Adipose tissue (tissue), 3 donors: ENCODE measurements around the gene GABARAPL1. TPM values are rescaled to one million over a fixed set of nuclear protein-coding genes. Genes with fewer than 3 reads are reported as not detected.
"Not testable (repeated sequence)": the region's sequence is repeated elsewhere in the genome, so short reads cannot be mapped to it uniquely, and the experiment has no call there.

Experiments
- H3K27ac ChIP-seq: one replicate; pipeline ENCODE4 v1.5.1; 2013; ENCODE audit warnings: low read depth, low read length
- WGBS, 3 donors: extraction: QIAGEN DNeasy Blood & Tissue Kit; methylation state at CpG; one replicate each; pipeline ENCODE4 v1.1.7; 2013; 5-methylcytosine and 5-hydroxymethylcytosine counted together
- polyA plus RNA-seq, 3 donors: library from polyadenylated mRNA; stranded (reverse); fragments of 200-250 nt; gene quantifications; one replicate each; pipeline ENCODE4 v1.2.3, GENCODE V29; 2013
- donor health status: healthy with polysubstance abuse.
- donor health status: Bipolar disorder and iron deficiency.
- donor health status: healthy.

The GABARAPL1 gene
- polyA plus RNA-seq, 3 donors, result 124 to 212 (median 125) TPM

DNA sequence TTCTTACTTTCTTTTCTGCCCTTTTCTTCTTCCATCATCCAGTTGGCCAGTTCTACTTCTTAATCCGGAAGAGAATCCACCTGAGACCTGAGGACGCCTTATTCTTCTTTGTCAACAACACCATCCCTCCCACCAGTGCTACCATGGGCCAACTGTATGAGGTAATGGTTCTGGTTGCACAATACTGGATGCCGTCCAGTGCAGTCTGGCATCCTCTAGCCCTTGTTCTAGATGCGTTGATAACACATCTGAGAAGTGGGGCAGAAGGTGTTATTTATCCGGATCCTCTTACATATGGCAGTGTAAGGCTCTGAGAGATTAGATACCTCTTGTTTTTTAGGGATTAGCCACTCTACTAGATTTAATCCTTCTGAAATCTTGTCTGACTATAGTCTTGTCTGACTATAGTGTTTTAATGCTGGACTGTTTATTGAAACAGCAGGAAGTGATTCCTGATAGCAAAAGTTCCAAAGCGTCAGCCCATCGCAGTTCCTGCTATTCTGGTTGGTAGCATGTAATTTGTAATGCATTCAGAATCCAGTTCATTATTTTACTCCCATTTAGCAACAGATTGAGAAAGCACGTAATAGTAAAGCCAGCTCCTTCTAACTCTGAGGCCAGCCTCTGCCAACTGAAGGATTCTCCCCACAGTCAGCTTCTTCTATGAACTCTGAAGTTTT, 7.9 kb downstream of the GABARAPL1 start:
- WGBS, 3 donors, result 36 to 51% (median 48%) methylated on average over 8 of the region's 8 CpGs
- no peak overlapping the region for H3K27ac ChIP-seq

DNA sequence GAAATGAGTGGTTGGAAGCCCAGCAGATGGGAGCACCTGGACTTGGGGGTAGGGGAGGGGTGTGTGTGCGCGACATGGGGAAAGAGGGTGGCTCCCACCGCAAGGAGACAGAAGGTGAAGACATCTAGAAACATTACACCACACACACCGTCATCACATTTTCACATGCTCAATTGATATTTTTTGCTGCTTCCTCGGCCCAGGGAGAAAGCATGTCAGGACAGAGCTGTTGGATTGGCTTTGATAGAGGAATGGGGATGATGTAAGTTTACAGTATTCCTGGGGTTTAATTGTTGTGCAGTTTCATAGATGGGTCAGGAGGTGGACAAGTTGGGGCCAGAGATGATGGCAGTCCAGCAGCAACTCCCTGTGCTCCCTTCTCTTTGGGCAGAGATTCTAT, 9.2 kb downstream of the GABARAPL1 start:
- H3K27ac ChIP-seq, result no peak overlapping the region
- WGBS, 3 donors, result 94 to 97% (median 96%) methylated on average over 5 of the region's 5 CpGs

DNA sequence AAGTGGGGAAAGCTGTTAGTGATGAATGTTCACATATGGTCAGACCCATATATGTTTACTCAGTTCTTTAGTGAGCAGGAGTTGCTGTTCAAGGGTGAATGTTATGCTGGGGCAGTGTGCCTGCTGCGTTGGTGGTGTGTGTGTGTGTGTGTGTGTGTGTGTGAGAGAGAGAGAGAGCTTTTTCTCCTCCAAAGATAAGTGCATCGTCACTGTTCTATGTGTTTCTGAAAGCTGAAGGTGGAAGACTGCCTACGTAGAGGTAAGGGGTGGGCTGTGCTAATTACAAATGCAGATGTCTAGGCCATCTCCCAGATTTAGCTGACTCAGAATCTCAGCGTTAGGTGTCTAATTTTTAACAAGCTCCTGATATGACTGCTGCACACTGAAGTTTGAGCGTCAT, 10.5 kb downstream of the GABARAPL1 start:
- WGBS, 3 donors, result 87 to 89% (median 89%) methylated on average over 5 of the region's 5 CpGs
- no peak overlapping the region for H3K27ac ChIP-seq

DNA sequence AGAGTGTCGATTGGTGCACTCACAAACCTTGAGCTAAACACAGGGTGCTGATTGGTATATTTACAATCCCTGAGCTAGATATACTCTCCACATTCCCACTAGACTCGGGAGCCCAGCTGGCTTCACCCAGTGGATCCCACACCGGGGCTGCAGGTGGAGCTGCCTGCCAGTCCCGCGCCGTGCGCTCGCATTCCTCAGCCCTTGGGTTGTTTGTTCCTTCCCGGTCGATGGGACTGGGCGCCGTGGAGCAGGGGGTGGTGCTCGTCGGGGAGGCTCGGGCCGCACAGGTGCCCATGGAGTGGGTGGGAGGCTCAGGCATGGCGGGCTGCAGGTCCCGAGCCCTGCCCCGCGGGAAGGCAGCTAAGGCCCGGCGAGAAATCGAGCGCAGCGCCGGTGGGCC, 12.7 kb downstream of the GABARAPL1 start:
- WGBS, 3 donors, result 87 to 97% (median 94%) methylated on average over 16 to 20 of the region's 26 CpGs
- not testable (repeated sequence) for H3K27ac ChIP-seq

DNA sequence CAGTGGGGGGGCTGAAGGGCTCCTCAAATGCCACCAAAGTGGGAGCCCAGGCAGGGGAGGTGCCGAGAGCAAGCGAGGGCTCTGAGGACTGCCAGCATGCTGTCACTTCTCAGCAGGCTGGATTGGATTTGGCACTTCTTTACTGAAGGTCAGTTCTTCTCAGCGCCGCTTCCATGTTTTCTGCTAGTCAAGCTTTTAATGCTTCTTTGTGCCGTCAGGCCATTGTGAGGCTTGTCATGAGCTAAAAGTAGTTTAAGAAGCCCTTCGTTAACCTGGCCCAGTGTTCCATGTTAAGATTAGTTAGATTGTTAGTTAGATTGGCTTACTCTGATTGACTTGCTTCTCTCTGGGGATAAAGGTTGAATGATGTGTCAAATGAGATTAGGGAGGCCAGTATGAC, 13.4 kb downstream of the GABARAPL1 start:
- H3K27ac ChIP-seq, result no peak overlapping the region
- WGBS, 3 donors, result 94 to 97% (median 97%) methylated on average over 6 of the region's 6 CpGs

DNA sequence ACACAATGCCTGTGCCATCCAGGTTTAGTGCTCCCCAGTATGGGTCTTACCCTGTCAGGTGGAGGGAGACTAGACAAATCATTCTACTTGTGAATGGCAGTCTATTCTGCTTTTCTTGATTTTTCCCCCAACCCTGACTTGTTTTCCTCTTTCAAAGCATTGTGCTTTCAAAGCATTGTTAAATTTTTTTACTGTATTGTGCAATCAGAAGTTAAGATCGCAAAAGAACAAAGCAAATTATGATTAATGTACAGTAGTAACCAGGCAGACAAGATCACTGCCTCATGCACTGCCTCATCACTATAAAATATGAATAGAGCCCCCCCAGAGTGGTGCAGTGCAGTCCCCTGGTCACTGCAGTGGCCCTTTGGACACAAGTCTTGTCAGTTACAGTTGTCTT, 14.1 kb downstream of the GABARAPL1 start:
- WGBS, 3 donors, result 58 to 59% (median 59%) methylated on average over 1 of the region's 1 CpG
- H3K27ac ChIP-seq, result no peak overlapping the region

DNA sequence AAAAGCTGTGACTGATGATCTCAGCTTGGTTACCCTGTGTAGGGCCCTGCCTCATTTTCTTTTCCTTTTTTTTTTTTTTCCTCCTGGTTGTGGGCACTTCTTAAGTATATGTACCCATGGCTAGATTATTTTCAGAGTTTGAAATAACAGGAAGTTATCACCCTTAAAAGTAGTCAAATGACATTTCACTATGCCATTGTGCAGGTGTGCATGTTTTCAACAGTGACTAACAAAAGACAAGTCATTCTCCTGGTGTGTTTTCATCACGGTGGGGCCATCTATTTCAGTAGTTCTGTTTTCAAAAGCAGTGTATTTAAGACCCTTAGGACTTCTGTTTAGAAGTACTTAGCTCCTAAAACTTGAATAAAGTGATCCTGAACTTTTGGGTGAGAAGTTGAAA, 15.0 kb downstream of the GABARAPL1 start:
- WGBS, 3 donors, result 73 to 81% (median 75%) methylated on average over 1 of the region's 1 CpG
- H3K27ac ChIP-seq, result no peak overlapping the region

DNA sequence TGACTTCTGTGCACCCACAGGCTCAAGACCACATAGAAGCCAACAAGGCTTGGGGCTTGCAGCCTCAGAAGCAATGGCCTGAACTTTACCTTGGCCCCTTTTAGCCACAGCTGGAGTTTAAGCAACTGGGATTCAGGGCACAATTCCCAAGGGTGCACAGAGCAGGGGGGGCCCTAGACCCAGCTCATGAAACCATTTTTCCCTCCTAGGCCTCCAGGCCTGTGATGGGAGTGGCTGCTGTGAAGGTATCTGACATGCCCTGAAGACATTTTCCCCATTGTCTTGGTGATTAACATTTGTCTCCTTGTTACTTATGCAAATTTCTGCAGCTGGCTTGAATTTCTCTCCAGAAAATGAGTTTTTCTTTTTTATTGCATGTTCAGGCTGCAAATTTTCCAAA, 21.9 kb downstream of the GABARAPL1 start:
- H3K27ac ChIP-seq, result no peak overlapping the region

DNA sequence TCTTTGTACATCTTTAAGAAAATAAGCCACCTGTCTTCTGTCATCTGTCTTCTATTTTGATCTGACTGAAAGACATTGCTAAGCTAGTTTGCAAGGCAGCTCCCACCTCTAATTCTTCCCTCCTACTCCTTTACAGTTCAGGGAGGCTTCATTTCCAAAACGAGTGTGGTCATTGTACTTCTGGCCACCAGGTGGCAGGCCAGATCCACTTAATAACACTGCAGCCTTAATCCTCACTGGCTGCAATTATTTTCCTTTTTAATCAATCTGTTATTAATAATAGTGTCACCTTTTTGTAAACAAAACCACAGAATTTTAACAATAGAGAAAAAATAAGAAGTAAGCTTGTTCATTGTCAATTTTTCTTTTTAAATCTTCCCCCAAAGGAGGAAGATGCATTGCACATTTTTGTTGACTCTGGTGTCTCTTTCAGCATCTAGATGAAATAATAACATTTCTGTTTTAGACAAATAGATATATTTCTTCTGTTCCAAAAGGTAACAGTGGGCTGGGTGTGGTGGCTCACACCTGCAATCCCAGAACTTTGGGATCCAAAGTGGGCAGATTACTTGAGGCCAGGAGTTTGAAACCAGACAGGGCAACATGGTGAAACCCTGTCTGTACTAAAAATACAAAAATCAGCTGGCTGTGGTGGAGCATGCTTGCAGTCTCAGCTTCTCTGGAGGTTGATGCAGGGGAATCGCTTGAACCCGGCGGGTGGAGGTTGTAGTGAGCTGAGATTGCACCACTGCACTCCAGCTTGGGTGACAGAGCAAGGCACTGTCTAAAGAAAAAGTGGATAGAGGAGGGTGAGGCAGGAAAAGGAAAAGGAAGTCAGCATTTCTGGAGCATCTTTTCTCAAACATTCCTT, 23.3 kb downstream of the GABARAPL1 start:
- 38 to 62% (median 46%) methylated on average over 4 of the region's 4 CpGs for WGBS, 3 donors
- no peak overlapping the region for H3K27ac ChIP-seq

DNA sequence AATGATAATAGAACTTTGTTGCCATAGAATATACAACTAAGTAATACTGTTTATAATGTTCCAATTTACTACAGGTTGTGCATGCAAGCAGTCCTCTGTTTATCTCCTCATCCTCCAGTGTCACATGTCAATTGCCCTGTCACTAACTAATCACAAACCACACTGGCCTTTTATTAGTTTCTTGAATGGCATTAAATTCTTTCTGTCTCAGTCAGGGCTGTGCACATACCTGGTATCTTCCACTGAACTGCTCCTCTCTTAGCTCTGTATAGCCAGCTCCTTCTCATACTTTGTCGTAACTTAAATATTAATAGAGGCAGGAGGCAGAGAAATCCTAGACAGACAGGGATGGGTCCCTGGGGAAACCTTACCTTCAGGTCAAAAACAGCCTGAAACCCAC, 24.0 kb downstream of the GABARAPL1 start:
- 97 to 100% (median 97%) methylated on average over 1 of the region's 1 CpG for WGBS, 3 donors

DNA sequence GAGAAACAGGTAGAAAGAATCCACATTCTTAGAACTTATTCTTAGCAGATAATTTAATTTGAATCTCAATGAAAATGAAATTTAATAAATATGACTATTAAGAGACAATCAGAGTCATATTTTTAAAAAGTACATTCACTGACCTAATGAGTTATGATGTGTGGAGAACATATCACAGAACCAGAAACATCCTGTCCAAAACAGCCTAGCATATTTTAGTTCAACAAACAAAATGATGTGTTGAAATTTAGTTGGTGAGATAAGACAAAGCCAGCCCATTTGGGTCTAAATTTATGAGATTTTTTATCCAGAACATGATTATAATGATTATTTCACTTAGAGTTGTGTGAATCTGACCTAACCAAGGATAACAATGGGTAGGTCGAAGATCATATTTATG, 25.8 kb downstream of the GABARAPL1 start:
- WGBS, 3 donors, result 85 to 97% (median 86%) methylated on average over 1 of the region's 1 CpG
- no peak overlapping the region for H3K27ac ChIP-seq

More for the DNA sequence above, 24.0 kb downstream of the GABARAPL1 start:
- no peak overlapping the region for H3K27ac ChIP-seq

DNA sequence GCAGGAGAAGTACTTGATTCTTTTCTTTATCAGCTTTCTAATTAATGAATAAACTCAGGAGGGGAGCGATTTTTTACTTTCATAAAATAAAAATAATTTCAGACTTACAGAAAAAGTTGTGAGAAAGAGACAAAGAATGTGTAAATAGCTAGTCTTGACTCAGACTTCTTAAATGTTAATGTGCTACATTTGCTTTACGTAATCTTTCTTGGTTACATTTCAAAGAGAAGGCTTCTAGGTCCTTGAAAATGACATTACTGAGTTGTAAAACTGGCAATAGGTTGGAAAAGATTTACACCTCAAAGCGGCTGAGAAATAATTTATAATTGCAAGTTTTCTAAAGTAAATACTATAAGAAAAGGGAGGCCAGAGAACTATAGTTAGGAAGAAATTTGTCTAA, 28.6 kb downstream of the GABARAPL1 start:
- no peak overlapping the region for H3K27ac ChIP-seq
- 53 to 60% (median 57%) methylated on average over 3 of the region's 3 CpGs for WGBS, 3 donors

DNA sequence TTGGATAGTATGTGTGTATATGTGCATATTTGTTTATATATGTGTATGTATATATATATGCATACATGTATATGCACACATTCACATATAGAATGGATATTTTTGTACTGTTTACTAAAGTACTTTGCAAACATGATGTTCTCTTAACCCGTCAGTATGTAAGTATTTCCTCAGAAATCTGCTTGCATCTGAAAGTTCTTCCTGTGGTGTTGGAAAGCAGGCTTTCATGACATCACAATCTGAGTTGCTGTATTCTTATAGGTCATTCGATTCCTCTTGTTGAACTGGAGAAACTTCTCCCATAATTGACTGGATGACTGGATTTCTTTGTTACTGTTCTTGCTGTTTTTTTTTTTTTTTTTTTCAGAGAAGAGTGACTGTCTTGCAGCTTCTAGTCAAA, 29.1 kb downstream of the GABARAPL1 start:
- WGBS, 3 donors, result 51 to 61% (median 61%) methylated on average over 2 of the region's 2 CpGs
- H3K27ac ChIP-seq, result no peak overlapping the region

DNA sequence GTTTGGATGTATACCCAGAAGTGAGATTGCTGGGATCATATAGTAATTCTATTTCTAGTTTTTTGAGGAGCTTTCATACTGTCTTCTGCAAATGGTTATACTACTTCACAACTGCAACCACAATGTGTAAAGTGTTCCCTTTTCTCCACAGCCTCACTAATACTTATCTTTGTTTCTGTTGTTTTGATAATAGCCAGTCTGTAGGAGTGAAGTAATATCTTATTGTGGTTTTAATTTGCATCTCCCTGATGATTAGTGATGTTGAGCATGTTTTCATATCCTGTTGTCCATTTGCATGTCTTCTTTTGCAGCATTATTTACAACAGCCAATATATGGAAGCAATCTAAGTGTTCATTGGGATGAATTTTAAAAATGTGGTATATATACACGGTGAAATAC, 29.9 kb downstream of the GABARAPL1 start:
- H3K27ac ChIP-seq, result no peak overlapping the region
- 87 to 91% (median 88%) methylated on average over 1 of the region's 1 CpG for WGBS, 3 donors

DNA sequence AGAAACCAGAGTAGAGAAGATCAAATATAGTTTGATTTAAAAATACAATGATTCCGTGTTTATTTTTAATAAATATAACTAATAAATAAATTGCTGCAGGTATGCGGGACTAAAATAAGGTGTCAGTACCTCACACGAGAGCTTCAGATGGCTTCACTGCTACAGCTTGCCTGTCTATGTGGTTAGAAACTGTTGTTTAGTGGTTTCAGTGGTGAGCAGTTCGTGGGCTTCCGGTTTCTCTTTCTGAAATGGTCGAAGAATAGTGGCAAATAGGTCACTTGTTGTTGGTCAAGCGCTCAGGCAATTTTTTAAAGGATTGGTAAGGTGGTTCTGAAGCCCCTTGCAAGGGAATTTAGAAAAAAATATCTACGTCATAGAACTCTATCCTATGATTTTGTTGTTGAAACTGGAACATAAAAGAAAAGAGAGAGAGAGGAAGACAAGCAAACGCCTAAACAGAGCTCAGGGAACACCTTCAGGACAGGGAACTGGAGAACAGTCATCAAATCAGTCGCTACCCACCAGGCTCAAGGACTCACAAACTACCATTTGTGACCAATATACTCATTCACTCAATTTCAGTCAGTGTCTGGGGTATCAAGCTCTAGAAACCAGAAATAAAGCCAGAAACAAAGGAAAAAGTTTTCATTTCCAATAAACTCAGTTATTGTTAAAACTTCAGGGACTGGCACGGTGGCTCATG, 31.3 kb downstream of the GABARAPL1 start:
- WGBS, 3 donors, result 52 to 83% (median 61%) methylated on average over 11 of the region's 11 CpGs
- no peak overlapping the region for H3K27ac ChIP-seq

DNA sequence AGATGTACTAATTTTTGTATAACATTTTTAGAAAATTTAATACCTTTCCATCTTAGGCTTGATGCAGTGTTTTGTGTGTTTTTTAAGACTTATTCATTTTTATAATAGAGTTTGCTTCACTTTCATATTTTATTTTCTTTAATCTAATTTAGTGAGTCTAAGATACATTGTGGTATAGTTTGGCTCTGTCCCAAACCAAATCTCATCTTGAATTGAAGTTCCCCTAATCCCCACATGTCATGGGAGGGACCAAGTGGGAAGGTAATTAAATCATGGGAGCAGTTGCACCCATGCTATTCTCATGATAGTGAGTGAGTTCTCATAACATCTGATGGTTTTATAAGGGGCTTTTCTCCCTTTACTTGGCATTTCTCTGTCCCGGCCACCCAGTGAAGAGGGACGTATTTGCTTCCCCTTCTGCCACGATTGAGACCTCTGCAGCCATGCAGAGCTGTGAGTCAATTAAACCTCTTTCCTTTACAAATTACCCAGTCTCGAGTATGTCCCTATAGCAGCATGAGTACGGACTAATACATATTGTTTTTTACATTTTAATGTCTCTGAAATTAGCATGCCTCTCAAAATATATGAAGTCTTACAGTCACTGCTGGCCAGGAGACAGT, 34.9 kb downstream of the GABARAPL1 start:
- H3K27ac ChIP-seq, result no peak overlapping the region
- WGBS, 3 donors, result 49 to 72% (median 51%) methylated on average over 5 of the region's 5 CpGs

DNA sequence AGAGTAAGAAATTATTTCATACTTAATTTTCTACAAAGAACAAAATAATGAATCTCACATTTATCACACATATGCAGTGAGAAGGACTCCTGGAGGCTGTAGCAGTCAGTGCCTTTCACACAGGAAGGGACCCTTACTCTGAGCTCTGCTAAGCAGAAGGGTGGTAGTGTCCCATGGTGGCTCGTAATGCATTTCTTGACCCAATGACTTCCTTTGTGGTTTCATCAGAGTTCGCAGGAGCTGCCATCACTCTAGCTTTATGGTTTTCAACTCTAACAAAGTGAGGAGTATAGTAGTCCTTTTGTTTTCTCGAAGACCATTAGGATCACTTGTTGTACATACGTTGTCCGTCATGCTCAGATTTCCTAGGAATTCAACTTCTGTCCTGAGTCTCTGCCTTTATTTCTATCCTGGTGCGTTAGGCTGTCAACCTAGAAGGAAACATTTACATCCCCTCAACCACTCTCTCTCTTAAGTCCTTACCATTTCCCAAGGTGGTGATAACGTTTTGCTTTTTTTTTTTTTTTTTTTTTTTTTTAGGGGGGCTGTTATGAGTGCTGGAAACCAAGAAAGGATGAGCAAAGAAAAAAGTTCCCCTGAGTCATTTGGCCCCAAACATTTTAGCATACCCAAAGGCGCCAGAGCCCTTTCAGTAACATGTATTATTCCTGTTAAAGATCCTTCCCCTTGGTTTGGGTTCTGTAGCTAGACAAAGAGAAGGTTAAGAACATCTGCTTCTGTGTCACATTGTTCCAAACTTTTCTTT, 37.2 kb downstream of the GABARAPL1 start:
- H3K27ac ChIP-seq, result no peak overlapping the region
- WGBS, 3 donors, result 52 to 69% (median 56%) methylated on average over 8 of the region's 8 CpGs

DNA sequence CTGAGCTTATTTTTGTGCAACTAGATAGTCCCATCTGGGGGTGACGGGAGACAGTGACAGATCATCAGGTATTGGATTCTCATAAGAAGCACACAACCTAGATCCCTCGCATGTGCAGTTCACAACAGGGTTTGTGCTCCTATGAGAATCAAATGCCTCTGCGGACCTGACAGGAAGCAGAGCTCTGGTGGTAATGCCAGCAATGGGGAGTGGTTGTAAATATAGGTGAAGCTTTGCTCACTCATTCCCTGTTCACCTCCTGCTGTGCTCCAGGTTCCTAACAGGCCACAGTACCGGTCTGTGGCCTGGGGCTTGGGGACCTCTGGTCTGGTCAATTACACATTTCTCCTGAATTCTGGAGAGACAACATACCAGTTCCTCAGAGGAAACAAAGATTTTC, 39.0 kb downstream of the GABARAPL1 start:
- H3K27ac ChIP-seq, result no peak overlapping the region
- WGBS, 3 donors, result 93 to 94% (median 93%) methylated on average over 4 of the region's 4 CpGs
